Psoas muscle (tissue), 8 donors: ENCODE results near the gene NOS1AP. TPM values are rescaled to one million over a fixed set of nuclear protein-coding genes. Genes with fewer than 3 reads are reported as not detected.

Experiments used
- ATAC-seq, 4 donors: fragments of 200-7000 bp; cut with Tn5 transposase; one replicate each; pipeline ENCODE4 v1.9.1; 2020; ENCODE audit warnings: moderate library complexity in 3 of 4, mild to moderate bottlenecking in 2 of 4
- DNase-seq, 2 donors: peaks; one replicate each; pipeline ENCODE4 v3.0.0-alpha.2; 2020
- H3K27ac ChIP-seq: fragments of 200-600 bp; one replicate; pipeline ENCODE4 v1.8.0; 2022
- H3K27me3 ChIP-seq, 3 donors: fragments of 200-600 bp in 1 of 3; one replicate each; pipeline versions ENCODE4 v1.6.1 to v1.8.0; 2013 to 2022; ENCODE audit warnings: low read length in 2 of 3, mild to moderate bottlenecking in 2 of 3, moderate library complexity in 1 of 3; ENCODE audit not compliant: insufficient read depth in 3 of 3
- H3K36me3 ChIP-seq, 2 donors: fragments of 200-600 bp in 1 of 2; one replicate each; pipeline versions ENCODE4 v1.6.1 to v1.8.0; 2013 to 2022; ENCODE audit warnings: low read depth in 1 of 2, mild to moderate bottlenecking in 1 of 2, moderate library complexity in 1 of 2; ENCODE audit not compliant: insufficient read depth in 1 of 2
- H3K4me1 ChIP-seq: fragments of 200-600 bp; one replicate; pipeline ENCODE4 v1.8.0; 2022
- H3K4me3 ChIP-seq: fragments of 200-600 bp; one replicate; pipeline ENCODE4 v1.8.0; 2022; ENCODE audit warnings: mild to moderate bottlenecking
- H3K9me3 ChIP-seq: fragments of 200-600 bp; one replicate; pipeline ENCODE4 v1.8.0; 2022
- CTCF ChIP-seq: fragments of 200-600 bp; IDR thresholded peaks from one replicate; pipeline ENCODE4 v1.8.0; 2022; ENCODE audit warnings: antibody characterized with exemption
- WGBS, 3 donors: extraction: QIAGEN DNeasy Blood & Tissue Kit; methylation state at CpG; one replicate each; pipeline versions ENCODE4 v1.1.6 to v1.1.7; 2013; 5-methylcytosine and 5-hydroxymethylcytosine counted together
- intact Hi-C, 2 donors: fragments of 100-400 bp; cut with DNase I; formaldehyde crosslinking; loops; one replicate each; pipeline versions ENCODE4 v1.11.0 to v1.14.2; 2022
- polyA plus RNA-seq, 3 donors: library from polyadenylated mRNA; stranded (reverse); fragments of 200-250 nt; gene quantifications; one replicate each; pipeline ENCODE4 v1.2.3, GENCODE V29; 2013
- total RNA-seq, 4 donors: library from RNA; stranded (reverse); fragmentation: NEBNext Ultra II Directional in 2 of 4; extraction: Animal tissue kit (Norgen Biotek cat#: 25700) in 2 of 4; gene quantifications; one replicate each; pipeline versions ENCODE4 v1.2.1 to v1.2.4, GENCODE V29; 2021 to 2023
- donor health status: healthy with polysubstance abuse.
- donor health status: DM: no; HTN: no; CAD: no; lungs with moderate emphysema.
- donor health status: Bipolar disorder and iron deficiency.
- donor health status: healthy.
- donor health status: DM: yes; HTN: yes; CAD: no.
- donor health status: DM: no; HTN: no; CAD: no.
- donor health status: DM: no; HTN: no; CAD: no.
- donor health status: DM: yes; HTN: yes; CAD: no.

Gene NOS1AP
- total and polyA plus RNA-seq, 7 donors, result 0.10 to 0.76 (median 0.18) TPM

GRCh38 chr1:162229549-162229948 is 160.1 kb downstream of the NOS1AP start:
- DNase-seq (no peak), ATAC-seq (no peak)
- WGBS, 3 donors, result 76 to 80% (median 78%) methylated on average over 2 of the region's 2 CpGs
- intact Hi-C loops, result no loop called here
- TF ChIP-seq CTCF, result no peak
- no peaks in the 10 kb centered on the region for H3K36me3 ChIP-seq
- H3K4me1 ChIP-seq, result no peaks in the 10 kb centered on the region
- no peak overlapping the region for H3K4me3 ChIP-seq
- H3K27ac ChIP-seq, result no peak overlapping the region
- no peaks in the 10 kb centered on the region for H3K27me3 ChIP-seq
- no peaks in the 10 kb centered on the region for H3K9me3 ChIP-seq

- ATAC-seq, result no peak
Measured at GRCh38 chr1:162230096-162230495, 160.6 kb downstream of the NOS1AP start.

GRCh38 chr1:162230517-162230916 is 161.0 kb downstream of the NOS1AP start:
- H3K27me3 ChIP-seq, result no peaks in the 10 kb centered on the region
- no peaks in the 10 kb centered on the region for H3K9me3 ChIP-seq
- ATAC-seq, result no peak
- H3K27ac ChIP-seq, result no peak overlapping the region
- DNase-seq, result no peak
- 69 to 79% (median 69%) methylated on average over 3 of the region's 3 CpGs for WGBS, 3 donors
- no peaks in the 10 kb centered on the region for H3K36me3 ChIP-seq
- intact Hi-C loops, result no loop called here
- H3K4me3 ChIP-seq, result no peak overlapping the region
- no peaks in the 10 kb centered on the region for H3K4me1 ChIP-seq
- TF ChIP-seq CTCF, result no peak

More at GRCh38 chr1:162230096-162230495, 160.6 kb downstream of the NOS1AP start:
- Histone ChIP-seq H3K4me3 (no peak overlapping the region), H3K4me1 (no peaks in the 10 kb centered on the region), H3K27ac (no peak overlapping the region), H3K9me3 (no peaks in the 10 kb centered on the region), H3K27me3 (no peaks in the 10 kb centered on the region), H3K36me3 (no peaks in the 10 kb centered on the region)
- DNase-seq, result no peak
- WGBS, 3 donors, result 43 to 54% (median 48%) methylated on average over 3 of the region's 3 CpGs
- TF ChIP-seq CTCF, result no peak
- intact Hi-C loops, result no loop called here

- no peak for ATAC-seq
- no peak for TF ChIP-seq CTCF
Measured at GRCh38 chr1:162232034-162232711, 162.7 kb downstream of the NOS1AP start.

GRCh38 chr1:162233066-162233465 is 163.6 kb downstream of the NOS1AP start:
- H3K4me3 ChIP-seq, result no peak overlapping the region
- ATAC-seq (no peak), DNase-seq (no peak)
- H3K27ac ChIP-seq, result no peak overlapping the region
- no peak for TF ChIP-seq CTCF
- no peaks in the 10 kb centered on the region for H3K9me3 ChIP-seq
- intact Hi-C loops, result no loop called here
- no peaks in the 10 kb centered on the region for H3K36me3 ChIP-seq
- H3K27me3 ChIP-seq, result no peaks in the 10 kb centered on the region
- H3K4me1 ChIP-seq, result no peaks in the 10 kb centered on the region
- WGBS, 3 donors, result 100% methylated on average over 1 of the region's 1 CpG

More at GRCh38 chr1:162232034-162232711, 162.7 kb downstream of the NOS1AP start:
- WGBS, 3 donors, result 73 to 77% (median 73%) methylated on average over 3 of the region's 3 CpGs
- no peaks in the 10 kb centered on the region for H3K9me3 ChIP-seq
- no peaks in the 10 kb centered on the region for H3K36me3 ChIP-seq
- H3K4me3 ChIP-seq, result no peak overlapping the region
- intact Hi-C loops, result no loop called here
- H3K27ac ChIP-seq, result no peak overlapping the region
- H3K4me1 ChIP-seq, result no peaks in the 10 kb centered on the region
- H3K27me3 ChIP-seq, result no peaks in the 10 kb centered on the region
- DNase-seq, result no peak
